Measurements from ENCODE around the gene ZNF324.
"Not testable (repeated sequence)": the region's sequence is repeated elsewhere in the genome, so short reads cannot be mapped to it uniquely, and the experiment has no call there.

Gene ZNF324

GRCh38 chr19:58466760-58467589, at the start of gene ZNF324:
TSS of gene ZNF324 (plus strand) at chr19:58467080. CDS start at chr19:58469186, 2,106 bp downstream.
- Histone ChIP-seq H3K27me3 (ENCODE audit: insufficient read depth, low read length) (peaks cover 11% of the 10 kb centered on the region), H3K4me1 (ENCODE audit: insufficient read depth, low read length) (no peaks in the 10 kb centered on the region), H3K27ac (ENCODE audit: low read length) (no peak within 1 kb of the TSS), H3K4me3 (ENCODE audit: low read length) (peak within 1 kb of the TSS; percentile 82), H3K9me3 (ENCODE audit: insufficient read depth, low read depth, low read length) (no peaks in the 10 kb centered on the region), H3K9ac (ENCODE audit: low read depth, low read length) (peak within 1 kb of the TSS; percentile 51; the same call in 1 of the 2 replicates), H3K36me3 (ENCODE audit: insufficient read depth, low read depth, low read length) (peaks cover 8% of the 10 kb centered on the region; the same call in 1 of the 2 replicates)

GRCh38 chr19:58428617-58429016, 38.3 kb upstream of the ZNF324 start:
- H3K4me1 ChIP-seq (ENCODE audit: insufficient read depth, low read length) = no peaks in the 10 kb centered on the region
- peaks cover 10% of the 10 kb centered on the region for H3K36me3 ChIP-seq (ENCODE audit: insufficient read depth, low read depth, low read length)
- H3K4me3 ChIP-seq (ENCODE audit: low read length) = no peak overlapping the region
- peaks cover 56% of the 10 kb centered on the region for H3K9me3 ChIP-seq (ENCODE audit: insufficient read depth, low read depth, low read length)
- H3K9ac ChIP-seq (ENCODE audit: low read depth, low read length) = no peak overlapping the region
- no peak overlapping the region for H3K27ac ChIP-seq (ENCODE audit: low read length)
- no peaks in the 10 kb centered on the region for H3K27me3 ChIP-seq (ENCODE audit: insufficient read depth, low read length)

- no peak overlapping the region for H3K27ac ChIP-seq (ENCODE audit: low read length)
- peaks cover 68% of the 10 kb centered on the region for H3K9me3 ChIP-seq (ENCODE audit: insufficient read depth, low read depth, low read length)
- H3K9ac ChIP-seq (ENCODE audit: low read depth, low read length) = no peak overlapping the region
- H3K4me3 ChIP-seq (ENCODE audit: low read length) = no peak overlapping the region; the same call in 1 of the 2 replicates
- H3K4me1 ChIP-seq (ENCODE audit: insufficient read depth, low read length) = no peaks in the 10 kb centered on the region
- peaks cover 22% of the 10 kb centered on the region for H3K36me3 ChIP-seq (ENCODE audit: insufficient read depth, low read depth, low read length)
- no peaks in the 10 kb centered on the region for H3K27me3 ChIP-seq (ENCODE audit: insufficient read depth, low read length)
Observed at GRCh38 chr19:58429745-58430144, 37.1 kb upstream of the ZNF324 start.

GRCh38 chr19:58434217-58434616, 32.7 kb upstream of the ZNF324 start:
- Histone ChIP-seq H3K4me1 (ENCODE audit: insufficient read depth, low read length) (no peaks in the 10 kb centered on the region), H3K9me3 (ENCODE audit: insufficient read depth, low read depth, low read length) (peaks cover 77% of the 10 kb centered on the region), H3K9ac (ENCODE audit: low read depth, low read length) (no peak overlapping the region), H3K36me3 (ENCODE audit: insufficient read depth, low read depth, low read length) (peaks cover 39% of the 10 kb centered on the region), H3K4me3 (ENCODE audit: low read length) (no peak overlapping the region), H3K27ac (ENCODE audit: low read length) (no peak overlapping the region), H3K27me3 (ENCODE audit: insufficient read depth, low read length) (no peaks in the 10 kb centered on the region)

GRCh38 chr19:58439576-58440554, 27.0 kb upstream of the ZNF324 start, which contains the start of gene ZNF132:
TSS of gene ZNF132 (minus strand) at chr19:58440153. CDS start at chr19:58439821, 332 bp downstream.
- no peaks in the 10 kb centered on the region for H3K4me1 ChIP-seq (ENCODE audit: insufficient read depth, low read length)
- H3K27ac ChIP-seq (ENCODE audit: low read length) = no peak within 1 kb of the TSS
- peaks cover 42% of the 10 kb centered on the region for H3K9me3 ChIP-seq (ENCODE audit: insufficient read depth, low read depth, low read length)
- peaks cover 1% of the 10 kb centered on the region; the same call in 1 of the 2 replicates for H3K27me3 ChIP-seq (ENCODE audit: insufficient read depth, low read length)
- H3K4me3 ChIP-seq (ENCODE audit: low read length) = peak within 1 kb of the TSS; percentile 75
- peak within 1 kb of the TSS; percentile 25; the same call in 1 of the 2 replicates for H3K9ac ChIP-seq (ENCODE audit: low read depth, low read length)
- peaks cover 16% of the 10 kb centered on the region for H3K36me3 ChIP-seq (ENCODE audit: insufficient read depth, low read depth, low read length)

GRCh38 chr19:58440556-58440955, 26.3 kb upstream of the ZNF324 start:
- peaks cover 4% of the 10 kb centered on the region; the same call in 1 of the 2 replicates for H3K27me3 ChIP-seq (ENCODE audit: insufficient read depth, low read length)
- H3K27ac ChIP-seq (ENCODE audit: low read length) = no peak overlapping the region
- peak overlapping the region; percentile 75 for H3K4me3 ChIP-seq (ENCODE audit: low read length)
- H3K9me3 ChIP-seq (ENCODE audit: insufficient read depth, low read depth, low read length) = peaks cover 35% of the 10 kb centered on the region
- no peak overlapping the region for H3K9ac ChIP-seq (ENCODE audit: low read depth, low read length)
- H3K36me3 ChIP-seq (ENCODE audit: insufficient read depth, low read depth, low read length) = peaks cover 9% of the 10 kb centered on the region
- no peaks in the 10 kb centered on the region for H3K4me1 ChIP-seq (ENCODE audit: insufficient read depth, low read length)

GRCh38 chr19:58442986-58443385, 23.9 kb upstream of the ZNF324 start:
- not testable (repeated sequence) for H3K4me1 ChIP-seq (ENCODE audit: insufficient read depth, low read length); H3K27ac ChIP-seq (ENCODE audit: low read length); H3K27me3 ChIP-seq (ENCODE audit: insufficient read depth, low read length); H3K9ac ChIP-seq (ENCODE audit: low read depth, low read length); H3K36me3 ChIP-seq (ENCODE audit: insufficient read depth, low read depth, low read length); H3K4me3 ChIP-seq (ENCODE audit: low read length)
- peaks cover 22% of the 10 kb centered on the region for H3K9me3 ChIP-seq (ENCODE audit: insufficient read depth, low read depth, low read length)

GRCh38 chr19:58448860-58449259, 18.0 kb upstream of the ZNF324 start:
- H3K27me3 ChIP-seq (ENCODE audit: insufficient read depth, low read length) = peaks cover 37% of the 10 kb centered on the region
- not testable (repeated sequence) for H3K4me3 ChIP-seq (ENCODE audit: low read length); H3K36me3 ChIP-seq (ENCODE audit: insufficient read depth, low read depth, low read length); H3K27ac ChIP-seq (ENCODE audit: low read length); H3K9ac ChIP-seq (ENCODE audit: low read depth, low read length); H3K4me1 ChIP-seq (ENCODE audit: insufficient read depth, low read length)
- H3K9me3 ChIP-seq (ENCODE audit: insufficient read depth, low read depth, low read length) = peaks cover 17% of the 10 kb centered on the region

- H3K9ac ChIP-seq (ENCODE audit: low read depth, low read length); H3K36me3 ChIP-seq (ENCODE audit: insufficient read depth, low read depth, low read length): not testable (repeated sequence)
Observed at GRCh38 chr19:58449980-58450379, 16.9 kb upstream of the ZNF324 start.

GRCh38 chr19:58450856-58451357, 16.0 kb upstream of the ZNF324 start:
- Histone ChIP-seq H3K36me3 (ENCODE audit: insufficient read depth, low read depth, low read length) (no peaks in the 10 kb centered on the region), H3K9ac (ENCODE audit: low read depth, low read length) (no peak overlapping the region), H3K27me3 (ENCODE audit: insufficient read depth, low read length) (peaks cover 33% of the 10 kb centered on the region), H3K9me3 (ENCODE audit: insufficient read depth, low read depth, low read length) (peaks cover 17% of the 10 kb centered on the region), H3K27ac (ENCODE audit: low read length) (no peak overlapping the region), H3K4me1 (ENCODE audit: insufficient read depth, low read length) (no peaks in the 10 kb centered on the region), H3K4me3 (ENCODE audit: low read length) (peak overlapping the region; percentile 77)

More at GRCh38 chr19:58449980-58450379, 16.9 kb upstream of the ZNF324 start:
- not testable (repeated sequence) for H3K4me3 ChIP-seq (ENCODE audit: low read length); H3K4me1 ChIP-seq (ENCODE audit: insufficient read depth, low read length); H3K27ac ChIP-seq (ENCODE audit: low read length)
- H3K9me3 ChIP-seq (ENCODE audit: insufficient read depth, low read depth, low read length) = peaks cover 17% of the 10 kb centered on the region
- H3K27me3 ChIP-seq (ENCODE audit: insufficient read depth, low read length) = peaks cover 35% of the 10 kb centered on the region

GRCh38 chr19:58451358-58452101, 15.3 kb upstream of the ZNF324 start, which contains the start of gene ZNF324B:
TSS of gene ZNF324B (plus strand) at chr19:58451622. CDS start at chr19:58453702, 2,080 bp downstream.
- Histone ChIP-seq H3K9ac (ENCODE audit: low read depth, low read length) (peak within 1 kb of the TSS; percentile 41; the same call in 1 of the 2 replicates), H3K9me3 (ENCODE audit: insufficient read depth, low read depth, low read length) (peaks cover 17% of the 10 kb centered on the region), H3K36me3 (ENCODE audit: insufficient read depth, low read depth, low read length) (no peaks in the 10 kb centered on the region), H3K27me3 (ENCODE audit: insufficient read depth, low read length) (peaks cover 33% of the 10 kb centered on the region), H3K4me1 (ENCODE audit: insufficient read depth, low read length) (no peaks in the 10 kb centered on the region), H3K27ac (ENCODE audit: low read length) (no peak within 1 kb of the TSS), H3K4me3 (ENCODE audit: low read length) (peak within 1 kb of the TSS; percentile 77)
